HFFc6 (cell line): ENCODE results near the gene BMP6. TPM values are rescaled to one million over a fixed set of nuclear protein-coding genes. Genes with fewer than 3 reads are reported as not detected.

Source experiments
- DNase-seq: peaks from one replicate; pipeline ENCODE4 v3.0.0-alpha.2; 2018
- H3K27ac Mint-ChIP-seq: 2 replicates; pipeline ENCODE4 v1.8.0; 2020; ENCODE audit warnings: mild to moderate bottlenecking, mixed read lengths
- H3K27me3 Mint-ChIP-seq: 2 replicates; pipeline ENCODE4 v1.8.0; 2021; ENCODE audit warnings: mild to moderate bottlenecking, moderate library complexity, mixed read lengths; ENCODE audit not compliant: insufficient read depth
- H3K36me3 Mint-ChIP-seq: 2 replicates; pipeline ENCODE4 v1.8.0; 2021; ENCODE audit warnings: low read depth, mixed read lengths
- H3K4me1 Mint-ChIP-seq: 2 replicates; pipeline ENCODE4 v1.8.0; 2020; ENCODE audit warnings: low read depth, mixed read lengths
- H3K4me3 Mint-ChIP-seq: 2 replicates; pipeline ENCODE4 v1.8.0; 2020; ENCODE audit warnings: mild to moderate bottlenecking, moderate library complexity, mixed read lengths
- H3K9me3 Mint-ChIP-seq: 2 replicates; pipeline ENCODE4 v1.8.0; 2020; ENCODE audit warnings: mild to moderate bottlenecking, mixed read lengths
- CTCF ChIP-seq: fragments of 200-600 bp; sonication (generic); IDR thresholded peaks from 2 replicates; pipeline ENCODE4 v1.5.0; 2021; ENCODE audit warnings: antibody characterized with exemption, mild to moderate bottlenecking
- long read RNA-seq: library from polyadenylated mRNA; unstranded; transcript quantifications from one replicate; pipeline ENCODE4 v2.0.0, GENCODE V29; 2019
- total RNA-seq, 6 experiments: library from RNA; stranded (reverse); fragmentation: NEBNext Ultra II Directional; extraction: Animal tissue kit (Norgen Biotek cat#: 25700); gene quantifications; 2 replicates in 1 of 6; 3 replicates in 5 of 6; pipeline ENCODE4 v1.2.3, GENCODE V29; 2021

BMP6 gene
- total RNA-seq = under 1 TPM in 5 of 6 experiments, not detected in 1; 0.05 to 0.43 (median 0.11) TPM
- long read RNA-seq = 0 reads

GRCh38 chr6:7725849-7726415 lies at the start of gene BMP6:
TSS of gene BMP6 (plus strand) at chr6:7726099. CDS start at chr6:7726956, 857 bp downstream.
- H3K36me3 Mint-ChIP-seq = no peaks in the 10 kb centered on the region
- no peak for TF ChIP-seq CTCF
- peak; percentile 36 for DNase-seq
- no peaks in the 10 kb centered on the region for H3K9me3 Mint-ChIP-seq
- peak within 1 kb of the TSS; percentile 86 for H3K4me3 Mint-ChIP-seq
- no peak within 1 kb of the TSS for H3K27ac Mint-ChIP-seq
- H3K27me3 Mint-ChIP-seq = peaks cover 21% of the 10 kb centered on the region
- H3K4me1 Mint-ChIP-seq = peaks cover 31% of the 10 kb centered on the region

GRCh38 chr6:7677229-7677628 lies 48.7 kb upstream of the BMP6 start:
- no peaks in the 10 kb centered on the region for H3K9me3 Mint-ChIP-seq
- TF ChIP-seq CTCF = no peak
- no peak overlapping the region for H3K27ac Mint-ChIP-seq
- peaks cover 14% of the 10 kb centered on the region for H3K4me1 Mint-ChIP-seq
- no peaks in the 10 kb centered on the region for H3K36me3 Mint-ChIP-seq
- no peak overlapping the region for H3K4me3 Mint-ChIP-seq
- peaks cover 15% of the 10 kb centered on the region for H3K27me3 Mint-ChIP-seq
- DNase-seq = no peak

GRCh38 chr6:7680393-7681075 lies 45.4 kb upstream of the BMP6 start:
- no peak overlapping the region for H3K4me3 Mint-ChIP-seq
- no peak for TF ChIP-seq CTCF
- peaks cover 5% of the 10 kb centered on the region; the same call in 1 of the 2 replicates for H3K4me1 Mint-ChIP-seq
- no peaks in the 10 kb centered on the region for H3K36me3 Mint-ChIP-seq
- H3K27ac Mint-ChIP-seq = no peak overlapping the region
- no peaks in the 10 kb centered on the region for H3K9me3 Mint-ChIP-seq
- H3K27me3 Mint-ChIP-seq = peaks cover 16% of the 10 kb centered on the region
- DNase-seq = no peak

DNA sequence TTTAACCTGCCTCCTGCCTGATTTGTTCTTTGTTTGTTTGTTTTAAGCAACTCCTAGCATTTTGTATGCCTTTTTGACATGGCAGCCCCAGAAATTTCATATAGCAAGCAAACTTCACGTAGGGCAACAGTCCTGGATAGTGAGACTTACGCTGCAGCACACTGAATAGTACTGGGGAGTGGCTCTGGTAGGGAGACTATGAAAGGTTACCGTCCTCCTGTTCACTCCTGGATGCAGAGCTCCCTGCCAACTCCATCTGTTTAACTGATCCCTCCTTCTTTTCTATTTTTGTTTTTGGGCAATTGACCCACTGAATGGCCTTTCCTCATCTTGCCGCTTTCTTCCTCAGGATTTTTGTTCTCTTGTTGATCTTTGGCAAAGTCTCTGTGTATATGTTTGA lies 44.5 kb upstream of the BMP6 start:
- Mint-ChIP-seq H3K27me3 (peaks cover 16% of the 10 kb centered on the region), H3K9me3 (no peaks in the 10 kb centered on the region), H3K27ac (no peak overlapping the region)

GRCh38 chr6:7684076-7684475 lies 41.8 kb upstream of the BMP6 start:
- DNase-seq = no peak
- H3K9me3 Mint-ChIP-seq = no peaks in the 10 kb centered on the region
- no peak overlapping the region for H3K27ac Mint-ChIP-seq
- peaks cover 5% of the 10 kb centered on the region; the same call in 1 of the 2 replicates for H3K4me1 Mint-ChIP-seq
- no peaks in the 10 kb centered on the region for H3K36me3 Mint-ChIP-seq
- H3K27me3 Mint-ChIP-seq = peaks cover 19% of the 10 kb centered on the region
- TF ChIP-seq CTCF = no peak
- H3K4me3 Mint-ChIP-seq = no peak overlapping the region

More for the DNA sequence above, 44.5 kb upstream of the BMP6 start:
- peaks cover 5% of the 10 kb centered on the region; the same call in 1 of the 2 replicates for H3K4me1 Mint-ChIP-seq
- H3K36me3 Mint-ChIP-seq = no peaks in the 10 kb centered on the region
- DNase-seq = no peak
- TF ChIP-seq CTCF = no peak
- H3K4me3 Mint-ChIP-seq = no peak overlapping the region
